Stimulated activated CD8-positive, alpha-beta memory T cell treated with anti-CD3 and anti-CD28 coated beads, Interleukin-4, amount 100 ng/mL, for 24 hours (primary cell): ENCODE measurements around the gene MOXD1.

Experiments used
- DNase-seq: peaks from one replicate; pipeline ENCODE4 v3.0.0-alpha.2; 2020; ENCODE audit warnings: low read depth

MOXD1 gene

DNA sequence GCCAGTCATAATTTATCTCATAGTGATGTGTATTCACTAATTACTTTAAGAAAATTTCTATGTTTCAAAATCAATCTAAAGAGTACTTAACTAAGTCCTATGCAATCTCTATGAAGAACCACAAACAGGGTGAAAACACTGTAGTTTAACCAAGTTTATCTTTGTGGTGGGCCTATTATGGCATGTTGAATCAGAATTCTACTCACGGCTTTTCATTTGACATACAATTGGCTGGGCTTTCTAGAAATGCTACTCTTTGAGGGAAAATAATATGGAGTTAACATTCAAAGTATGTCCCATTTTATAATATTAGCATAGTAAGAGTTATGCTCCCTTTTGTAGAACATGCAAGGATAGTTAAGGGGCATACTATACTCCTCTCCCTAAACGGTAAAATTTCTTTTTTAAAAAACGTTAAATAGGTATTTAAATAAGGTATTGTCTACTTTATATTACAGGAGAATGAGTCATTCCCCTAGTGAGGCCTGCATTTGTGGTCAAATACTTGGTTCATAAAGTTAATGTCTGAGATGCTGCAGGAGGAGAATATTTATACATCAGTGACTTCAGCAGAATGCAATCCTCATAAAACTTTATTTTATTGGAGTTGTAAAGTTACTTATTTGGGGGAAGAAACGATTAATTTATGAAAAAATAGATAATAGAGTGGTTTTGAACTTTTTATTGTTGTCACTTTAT lies 1.8 kb downstream of the MOXD1 start:
- DNase-seq: no peak

DNA sequence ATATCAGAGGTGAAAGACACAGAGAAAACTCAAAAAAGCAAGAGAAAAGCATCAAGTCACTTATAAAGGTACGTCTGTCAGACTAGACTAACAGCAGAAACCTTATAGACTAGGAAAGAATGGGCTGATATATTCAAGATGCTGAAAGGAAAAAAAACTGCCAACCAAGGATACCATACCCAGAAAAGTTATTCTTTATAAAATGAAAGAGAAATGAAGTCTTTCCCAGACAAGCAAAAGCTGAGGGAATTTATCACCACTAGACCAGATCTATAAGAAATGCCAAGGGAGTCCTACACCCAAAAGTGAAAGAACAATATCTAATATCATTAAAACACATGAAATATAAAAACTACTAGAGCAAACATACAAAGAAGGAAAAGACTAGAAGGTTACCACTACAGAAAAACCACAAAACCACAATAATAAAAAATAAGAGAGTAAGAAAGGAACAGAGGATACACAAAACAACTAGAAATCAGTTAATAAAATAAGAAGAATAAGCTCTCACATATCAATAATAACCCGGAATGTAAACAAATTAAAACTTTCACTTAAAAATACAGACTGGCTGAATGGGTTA lies 6.2 kb downstream of the MOXD1 start:
- no peak for DNase-seq

DNA sequence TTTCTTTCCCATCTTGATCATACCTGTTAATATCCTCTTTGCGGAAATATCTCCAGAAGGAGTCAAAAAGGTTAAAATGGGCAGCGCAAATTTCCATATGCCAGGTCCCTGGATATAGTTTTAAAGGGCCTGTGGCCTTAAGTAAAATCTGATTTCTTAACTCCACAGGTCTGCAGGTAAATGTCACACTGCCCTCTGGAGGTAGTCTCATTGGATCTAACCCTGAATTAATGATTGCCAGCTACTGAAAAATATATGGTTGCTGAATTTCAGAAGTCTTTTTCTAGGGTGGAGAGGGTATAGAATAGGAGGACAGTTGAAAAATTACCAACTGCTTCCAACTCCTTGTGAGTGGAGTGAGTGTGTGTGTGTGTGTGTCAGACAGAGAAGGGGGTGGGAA lies 8.5 kb downstream of the MOXD1 start:
- DNase-seq: no peak

DNA sequence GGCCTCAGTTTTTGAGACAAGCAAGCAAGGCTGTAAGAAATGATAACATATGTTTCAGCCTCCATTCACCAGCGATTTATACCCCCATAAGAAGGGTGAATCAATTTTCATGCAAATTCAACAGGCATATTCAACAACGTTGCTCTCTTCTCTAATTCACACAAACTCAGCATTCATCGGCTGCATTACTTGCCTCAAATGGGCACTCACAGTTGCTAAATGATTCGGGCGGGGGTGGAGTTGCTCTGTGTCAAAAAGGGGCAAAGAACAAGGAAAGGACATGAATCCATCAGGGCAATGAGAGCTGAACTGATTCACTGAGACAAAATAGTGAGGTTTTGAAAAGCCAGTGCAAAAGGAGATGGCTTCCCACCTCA lies 9.0 kb downstream of the MOXD1 start:
- no peak for DNase-seq

DNA sequence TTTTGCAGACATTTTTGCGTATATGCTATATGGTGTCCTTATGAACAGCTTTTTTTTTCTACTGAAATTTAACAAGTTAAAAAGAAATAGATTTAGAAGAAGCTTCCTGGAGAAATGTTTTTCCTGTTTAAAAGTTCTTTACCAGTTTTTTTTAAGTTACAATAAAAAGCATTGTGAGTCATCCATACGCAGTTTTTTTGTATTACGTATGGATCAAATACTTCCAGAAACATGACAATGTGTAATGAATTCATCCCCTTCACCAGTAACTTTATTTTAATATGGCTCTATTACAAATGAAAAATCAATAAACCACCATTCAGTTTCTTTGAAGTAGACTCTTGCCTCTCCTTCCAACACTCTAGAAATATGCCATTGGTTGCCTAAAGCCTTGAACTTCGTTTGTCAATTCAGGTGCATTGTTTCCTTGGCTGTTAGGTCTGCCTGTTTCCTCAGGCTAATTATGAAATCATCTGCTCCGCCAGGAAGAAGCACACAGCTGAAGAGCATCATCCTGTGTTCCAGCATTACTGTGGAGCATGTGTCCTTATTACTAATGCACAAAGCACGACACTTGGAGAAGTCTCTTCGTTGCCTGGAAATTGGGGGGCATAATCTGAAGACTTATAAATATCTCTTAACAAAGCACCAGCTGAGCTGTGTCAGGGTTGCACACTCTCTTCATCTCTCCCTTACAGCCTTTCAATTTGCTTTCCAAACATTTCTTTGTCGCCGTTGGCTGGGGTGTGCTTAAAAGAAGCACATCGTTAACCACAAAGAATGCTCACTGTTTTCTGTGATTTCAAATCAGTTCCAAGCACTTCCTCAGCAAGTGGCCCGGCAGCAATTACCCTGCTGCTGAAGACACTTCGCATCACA lies 9.6 kb downstream of the MOXD1 start:
- DNase-seq: no peak

DNA sequence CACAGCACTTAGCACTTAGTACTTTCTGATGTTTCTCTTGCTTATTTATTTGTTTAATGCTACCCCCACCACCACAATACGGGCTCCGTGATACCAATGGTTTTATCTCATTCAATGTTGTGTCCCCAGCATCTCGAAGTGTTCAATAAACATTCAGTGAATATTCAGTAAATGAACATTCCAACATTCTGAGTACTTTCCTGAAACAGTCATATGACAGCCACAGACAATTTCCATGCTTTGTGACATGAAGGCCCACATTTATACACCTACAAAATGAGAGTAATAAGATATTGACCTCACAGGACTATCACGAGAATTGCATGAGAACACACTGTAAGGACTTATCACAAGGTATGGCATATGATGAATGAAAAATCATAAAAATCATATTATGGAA lies 10.8 kb downstream of the MOXD1 start:
- DNase-seq: no peak

DNA sequence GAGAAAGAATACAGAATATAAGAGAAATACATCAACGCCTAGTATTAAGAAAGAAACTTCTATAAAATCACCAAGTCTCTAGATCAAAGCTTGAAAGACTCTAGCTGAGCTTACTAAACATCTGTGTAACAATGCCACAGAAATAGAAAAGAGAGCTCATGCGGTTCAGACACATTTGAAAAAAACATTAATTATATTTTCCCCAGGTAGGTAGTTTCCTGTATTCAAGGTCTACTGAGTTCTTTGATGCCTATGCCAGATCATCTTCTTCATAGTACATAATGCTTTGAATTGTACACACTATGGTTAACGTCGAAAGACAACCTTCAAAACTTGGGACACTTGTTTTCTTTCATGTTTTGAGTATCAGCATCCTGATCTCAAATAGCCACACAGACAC lies 11.3 kb downstream of the MOXD1 start:
- DNase-seq: no peak

DNA sequence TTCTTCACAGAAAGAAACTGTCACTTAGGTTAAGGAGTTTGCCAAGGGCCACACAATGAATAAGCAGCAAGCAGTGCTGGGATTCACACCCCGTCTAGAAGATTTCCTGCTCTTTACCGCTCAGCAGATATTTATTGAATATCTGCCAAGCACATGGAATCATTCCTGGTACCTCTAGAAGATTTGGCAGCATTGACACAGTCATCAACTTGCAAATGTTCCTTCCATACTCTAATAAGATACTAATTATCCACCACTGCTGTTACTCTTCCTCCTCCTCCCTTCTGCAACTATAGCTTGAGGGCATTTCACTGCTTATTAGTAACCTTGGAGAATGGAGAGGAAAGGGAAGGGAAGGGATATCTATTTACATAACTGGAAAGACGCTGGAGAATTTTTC lies 13.0 kb downstream of the MOXD1 start:
- DNase-seq: no peak

DNA sequence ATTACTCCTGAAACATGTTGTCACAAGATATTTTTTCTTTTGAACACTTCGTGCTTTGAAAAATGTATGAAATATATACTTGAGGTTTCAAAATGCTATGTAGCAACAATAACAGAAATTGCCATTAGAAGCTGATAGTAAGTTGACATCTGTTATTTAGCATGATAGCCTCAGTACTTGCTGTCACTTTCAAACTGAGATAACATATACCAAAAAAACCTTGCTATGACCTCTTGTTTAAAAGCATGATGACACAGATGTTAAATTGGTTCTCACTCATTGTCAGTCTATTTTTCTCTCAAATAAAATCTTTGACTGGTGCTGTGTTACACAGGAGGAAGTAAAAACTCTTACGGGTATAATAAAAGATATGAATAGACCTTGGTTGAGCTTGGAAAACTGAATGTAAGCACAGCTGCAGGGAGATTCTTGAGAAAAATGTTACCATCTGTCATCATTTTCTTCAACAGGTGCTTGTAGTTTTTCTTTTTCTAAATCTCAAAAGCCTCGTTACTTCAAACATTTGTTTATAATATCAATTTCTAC lies 18.6 kb downstream of the MOXD1 start:
- no peak for DNase-seq

DNA sequence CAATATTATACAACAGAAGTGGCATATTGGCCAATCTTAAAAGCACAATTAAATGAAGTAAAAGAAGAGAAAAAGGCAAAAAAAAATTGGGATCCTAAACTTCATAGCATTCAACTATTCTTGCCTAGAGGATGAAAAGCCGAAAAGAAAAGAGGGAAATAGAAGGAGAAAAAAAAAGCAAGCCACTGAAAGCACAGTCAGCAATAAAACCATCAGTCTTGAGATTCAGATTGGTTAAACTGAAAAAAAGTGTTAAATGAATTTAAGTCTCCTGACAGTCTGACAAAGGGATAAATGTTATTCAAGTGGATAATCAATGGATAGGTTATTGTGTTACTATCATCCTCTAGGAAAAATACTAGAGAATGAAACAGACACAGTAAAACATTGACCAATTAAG lies 19.9 kb downstream of the MOXD1 start:
- no peak for DNase-seq

DNA sequence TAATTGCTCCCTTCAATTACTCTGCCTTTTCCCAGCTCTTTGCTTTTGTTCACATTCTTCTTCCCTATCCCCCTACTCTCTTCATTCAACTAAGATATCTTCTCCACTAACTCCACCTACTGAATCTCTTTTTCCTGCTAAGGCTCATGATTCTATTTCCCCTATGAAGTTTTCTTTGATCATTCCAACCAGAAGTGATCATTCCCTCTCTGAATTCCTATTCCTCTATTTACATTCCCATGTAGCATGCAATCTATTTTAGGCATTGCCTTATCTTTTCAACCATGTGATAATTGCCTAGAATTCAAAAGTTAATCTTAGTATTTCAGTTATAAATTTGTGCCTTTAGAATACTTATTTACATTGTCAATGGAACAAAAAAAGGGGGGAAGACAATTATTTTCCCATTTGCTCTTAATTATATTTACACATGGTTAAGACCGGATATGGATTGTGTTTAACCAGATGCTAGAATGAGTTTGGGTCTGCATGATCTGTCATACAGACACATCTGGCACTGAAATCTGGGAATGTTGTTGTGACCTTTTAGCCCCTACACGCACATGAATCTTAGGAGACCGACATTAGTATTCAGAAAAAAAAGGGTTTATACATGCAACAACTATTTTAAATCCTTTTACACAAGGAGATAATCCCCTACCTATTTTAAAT lies 20.8 kb downstream of the MOXD1 start:
- DNase-seq: no peak

DNA sequence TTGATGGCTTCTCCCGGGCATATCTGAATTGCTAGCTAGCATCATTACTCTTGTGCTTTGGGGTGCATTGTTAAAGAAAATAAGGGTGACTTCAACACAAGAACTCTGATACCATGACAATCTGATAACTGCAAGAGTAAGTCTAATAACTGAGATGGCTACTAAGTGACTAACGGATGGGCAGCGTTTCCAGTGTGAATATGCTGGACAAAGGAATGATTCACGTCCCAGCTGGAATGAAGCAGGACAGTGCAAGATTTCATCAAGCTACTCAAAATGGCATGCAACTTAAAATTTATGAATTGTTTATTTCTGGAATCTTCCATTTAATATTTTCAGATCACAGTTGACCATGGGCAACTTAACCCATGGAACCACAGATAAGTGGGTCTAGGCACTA lies 31.7 kb downstream of the MOXD1 start:
- DNase-seq: no peak

DNA sequence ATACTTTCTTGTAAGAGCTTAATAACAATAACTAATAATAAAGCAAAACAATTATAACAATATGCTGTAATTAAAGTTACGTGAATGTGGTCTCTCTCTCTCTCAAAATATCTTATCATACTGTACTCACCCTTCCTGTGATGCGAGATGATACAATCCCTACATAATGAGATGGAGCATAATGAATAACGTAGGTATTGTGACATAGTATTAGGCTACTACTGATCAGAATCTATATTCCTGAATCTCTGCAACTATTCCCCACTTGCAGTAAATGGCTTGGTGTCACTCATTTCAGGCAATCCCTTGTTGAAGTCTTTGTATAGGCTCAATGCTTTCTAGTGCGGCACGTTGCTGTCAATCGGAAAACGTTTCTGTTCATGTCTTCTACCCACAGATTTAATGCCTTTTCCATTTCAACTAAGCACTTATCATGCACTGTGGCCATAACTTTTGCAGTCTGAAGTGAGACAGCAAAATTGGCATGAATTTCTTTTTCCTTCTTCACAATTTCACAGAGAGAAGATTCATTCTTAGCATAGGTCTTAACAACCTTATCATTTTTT lies 32.3 kb downstream of the MOXD1 start:
- DNase-seq: no peak

DNA sequence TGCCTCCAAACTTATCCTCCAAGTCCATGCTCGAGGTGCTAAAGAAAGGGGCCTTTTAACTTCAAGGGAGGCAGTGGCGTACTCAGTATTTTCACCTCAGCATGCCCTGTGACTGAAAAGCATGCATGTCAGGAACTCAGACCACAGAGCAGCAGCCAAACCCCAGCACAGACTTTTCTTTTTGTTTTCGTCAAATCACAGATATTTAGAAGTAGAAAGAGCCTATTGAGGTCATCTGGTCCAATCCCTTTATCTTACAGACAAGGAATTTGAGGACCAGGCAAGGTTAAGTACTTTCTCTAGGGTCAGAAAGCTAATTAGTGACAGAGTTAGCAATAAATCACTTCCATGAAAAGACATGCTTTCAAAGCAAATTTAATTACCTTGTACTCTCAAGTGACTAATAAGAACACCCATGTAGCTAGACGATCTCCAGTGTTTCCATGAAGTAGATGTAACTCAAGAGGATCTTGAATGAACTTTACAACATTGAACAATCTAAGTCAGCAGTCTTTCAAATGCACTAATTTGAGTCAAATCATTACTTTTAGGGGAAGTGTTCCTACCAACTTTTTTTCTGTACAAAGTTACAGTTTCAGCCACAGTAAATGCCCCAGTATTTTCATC lies 35.9 kb downstream of the MOXD1 start:
- no peak for DNase-seq

DNA sequence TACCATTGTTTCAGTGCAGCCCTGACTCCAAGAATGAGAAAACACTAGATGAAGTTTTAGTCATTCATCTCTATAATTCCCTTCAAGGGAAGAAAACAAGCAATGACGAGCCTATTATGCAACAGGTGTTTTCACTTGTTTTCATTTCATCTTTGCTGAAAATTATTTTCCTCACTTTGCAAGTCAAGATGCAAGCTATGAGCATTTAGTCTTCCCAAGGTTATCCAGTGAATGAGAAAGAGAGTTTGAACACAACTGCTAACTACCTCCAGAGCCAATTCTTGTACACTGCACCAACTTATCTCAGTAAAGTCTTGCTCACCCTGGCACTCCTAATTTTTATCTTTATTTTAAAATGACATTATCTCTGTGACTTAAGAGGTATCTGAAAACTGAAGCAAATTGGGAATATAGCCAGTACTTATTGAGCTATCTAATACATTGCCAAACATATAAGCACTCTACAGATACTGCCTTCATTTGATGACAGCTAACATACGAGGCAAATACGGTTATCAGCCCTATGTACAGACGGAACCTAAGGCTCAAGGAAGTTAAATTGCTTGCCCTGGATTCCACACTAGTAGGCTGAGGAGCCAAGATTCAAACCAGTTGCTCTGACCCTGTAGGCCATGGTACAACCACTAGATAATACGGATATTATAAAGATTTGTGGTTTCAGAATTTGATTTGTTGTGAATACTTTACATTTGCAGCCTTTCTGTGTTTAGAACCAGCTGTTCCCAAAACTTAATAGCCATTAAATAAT lies 36.8 kb downstream of the MOXD1 start:
- no peak for DNase-seq

DNA sequence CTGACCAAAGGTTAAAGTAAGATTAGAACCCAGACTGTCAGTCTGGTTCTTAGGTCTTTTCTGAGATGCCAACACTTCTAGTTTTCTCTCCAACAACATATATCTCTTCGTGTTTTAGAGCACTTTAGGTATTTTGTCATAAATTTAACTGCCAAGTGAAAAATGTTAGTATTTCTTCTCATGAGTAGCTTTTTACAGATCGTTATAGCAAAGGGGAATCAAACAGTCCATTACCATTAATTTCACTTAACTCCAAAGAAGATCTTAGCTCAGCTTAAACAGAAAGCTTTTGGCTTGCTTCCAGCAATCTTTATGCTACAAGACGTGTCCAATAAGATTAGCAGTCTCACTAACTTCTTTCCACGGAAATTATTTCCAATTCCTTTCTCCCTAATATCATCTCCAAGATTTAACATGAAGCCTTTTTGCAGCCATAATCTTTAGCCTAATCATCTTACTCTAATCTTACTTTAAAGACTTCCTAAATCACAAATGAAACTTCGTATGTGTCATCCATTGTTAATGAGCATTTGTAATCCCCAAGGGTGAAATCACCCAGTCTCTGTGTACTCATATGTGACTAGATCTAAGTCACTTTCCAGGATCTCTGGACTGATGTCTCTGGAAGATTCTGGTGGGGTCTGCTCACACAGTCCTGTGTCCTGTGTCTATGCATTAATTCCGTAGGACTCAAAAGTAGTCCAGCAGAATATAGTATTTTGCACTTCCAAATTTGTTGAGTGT lies 38.7 kb downstream of the MOXD1 start:
- DNase-seq: no peak

DNA sequence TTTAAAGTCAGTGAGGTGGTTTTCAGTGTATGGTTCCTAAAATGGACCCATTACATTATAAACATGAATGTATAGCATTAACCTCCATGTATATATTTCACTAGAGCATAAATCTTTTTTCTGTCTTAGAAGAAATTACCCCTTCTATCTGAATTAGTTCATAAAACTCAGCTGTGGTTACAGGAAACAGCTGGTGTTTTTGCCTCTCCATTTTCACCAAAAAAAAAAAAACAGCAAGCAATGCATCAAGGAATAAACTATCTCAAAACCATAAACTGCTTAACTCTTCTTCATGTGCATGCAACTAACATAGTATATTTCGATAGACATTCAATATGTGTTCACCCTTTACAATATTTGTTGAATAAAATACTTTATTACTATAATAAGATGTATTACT lies 40.2 kb downstream of the MOXD1 start:
- no peak for DNase-seq

DNA sequence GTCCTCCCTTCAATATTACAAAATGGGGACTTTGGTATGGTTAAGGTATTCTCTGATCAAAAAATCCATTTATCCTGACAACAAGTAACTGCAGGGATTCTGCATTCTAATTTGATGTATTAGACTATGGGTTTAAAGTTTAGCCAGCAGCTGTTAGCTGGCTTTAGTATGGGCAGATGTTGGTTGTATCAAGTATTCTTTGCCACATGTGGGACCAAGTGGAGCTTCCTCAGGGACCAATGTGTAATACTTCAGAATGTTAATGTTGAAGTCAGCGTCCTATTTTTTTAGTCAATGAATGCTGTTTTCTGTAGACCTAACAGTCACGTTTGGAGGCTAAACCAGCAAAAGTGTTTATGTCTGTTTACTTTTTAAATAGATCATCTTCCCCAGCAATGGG lies 41.4 kb downstream of the MOXD1 start:
- no peak for DNase-seq

DNA sequence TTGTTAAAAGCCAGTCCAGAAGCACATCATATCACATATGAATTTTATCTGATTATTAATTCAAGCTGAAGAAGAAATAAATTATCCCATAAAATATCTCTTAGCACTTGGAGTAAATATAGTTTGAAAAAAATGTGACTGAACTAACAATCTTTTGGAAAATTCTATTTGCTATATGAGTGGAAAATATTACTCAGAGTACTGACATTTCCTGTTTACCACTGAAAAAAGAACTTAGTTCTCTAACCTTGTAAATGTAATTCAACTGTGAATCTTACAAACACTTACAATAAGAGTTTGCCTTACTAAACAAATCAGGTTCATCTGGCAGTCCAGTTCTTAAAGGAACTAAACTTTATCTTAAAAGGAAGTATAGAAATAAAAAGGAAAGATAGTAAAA lies 44.2 kb downstream of the MOXD1 start:
- no peak for DNase-seq

DNA sequence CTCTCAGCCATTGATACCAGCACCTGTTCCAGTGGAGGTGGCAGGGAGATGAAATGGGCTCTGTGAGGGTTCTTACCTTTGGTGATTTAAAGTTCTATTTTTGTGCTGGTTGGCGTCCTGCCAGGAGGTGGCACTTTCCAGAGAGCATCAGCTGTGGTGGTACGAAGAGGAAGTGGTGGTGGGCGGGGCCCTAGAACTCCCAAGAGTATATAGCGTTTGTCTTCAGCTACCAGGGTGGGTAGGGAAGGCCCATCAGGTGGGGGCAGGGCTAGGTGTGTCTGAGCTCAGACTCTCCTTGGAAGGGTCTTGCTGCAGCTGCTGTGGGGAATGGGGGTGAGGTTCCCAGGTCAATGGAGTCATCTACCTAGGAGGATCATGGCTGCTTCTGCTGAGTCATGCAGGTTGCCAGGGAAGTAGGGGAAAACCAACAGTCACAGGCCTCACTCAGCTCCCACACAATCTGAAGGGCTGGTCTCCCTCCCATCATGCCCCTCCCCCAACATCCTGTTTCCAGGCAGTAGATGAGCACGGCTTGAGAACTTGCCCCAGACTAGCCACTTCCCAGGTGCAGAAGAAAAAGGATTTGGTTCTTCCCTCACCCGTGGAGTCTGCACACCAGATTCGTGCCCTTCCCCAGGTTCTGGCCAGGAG lies 46.6 kb downstream of the MOXD1 start:
- peak; percentile 22 for DNase-seq
